K562 (cell line): Measurements from ENCODE around the gene GUK1. TPM values are rescaled to one million over a fixed set of nuclear protein-coding genes. Genes with fewer than 3 reads are reported as not detected.

ENCODE experiments used
- CBX3 ChIP-seq, 2 experiments: IDR thresholded peaks; 1 replicate in 1 of 2; 2 replicates in 1 of 2; pipeline ENCODE4 v1.6.1; 2012; ENCODE audit warnings: inconsistent platforms in 2 of 2, low read length in 2 of 2, borderline replicate concordance in 1 of 2, control low read depth in 1 of 2
- FOSL1 ChIP-seq: fragments of 200-800 bp; sonication (Bioruptor generic); conservative IDR thresholded peaks from 2 replicates; pipeline ENCODE4 v1.6.1; 2016; ENCODE audit warnings: missing genetic modification characterization, missing compliant biosample characterization
- FOXM1 ChIP-seq, 2 experiments: fragments of 450-650 bp in 1 of 2; sonication (generic) in 1 of 2; formaldehyde crosslinking in 1 of 2; IDR thresholded peaks; 2 replicates each; pipeline versions ENCODE4 v1.6.1 to v1.9.0; 2017 to 2022; ENCODE audit warnings: low read depth in 2 of 2, mild to moderate bottlenecking in 2 of 2, missing genetic modification reagents in 1 of 2, moderate library complexity in 1 of 2
- LEF1 ChIP-seq: fragments of 450-650 bp; IDR thresholded peaks from 2 replicates; pipeline ENCODE4 v1.6.1; 2016; ENCODE audit warnings: mild to moderate bottlenecking
- NFXL1 ChIP-seq: fragments of 450-650 bp; formaldehyde crosslinking; IDR thresholded peaks from 2 replicates; pipeline ENCODE4 v1.4.0; 2021; ENCODE audit warnings: mild to moderate bottlenecking
- U2AF1 ChIP-seq: fragments of 200-400 bp; formaldehyde crosslinking; optimal IDR thresholded peaks from 2 replicates; pipeline ENCODE3; 2017; ENCODE audit warnings: mild to moderate bottlenecking, low read depth, low read length, moderate library complexity
- ZNF143 ChIP-seq: sonication (generic); formaldehyde crosslinking; IDR thresholded peaks from 2 replicates; pipeline ENCODE4 v1.9.0; 2022; ENCODE audit warnings: mild to moderate bottlenecking, missing genetic modification reagents
- polyA plus RNA-seq, 8 experiments: library from polyadenylated mRNA; depleted of rRNA in 4 of 8; stranded (reverse) in 5 of 8; unstranded in 3 of 8; fragments of >200 nt; fragmentation: Nextera tagmentation in 2 of 8; fragmentation: Illumina TruSeq in 1 of 8; extraction: Ambion mirVana in 2 of 8; extraction: Trizol in 1 of 8; gene quantifications; 2 replicates each; pipeline versions ENCODE4 v1.2.1 to v1.2.3, GENCODE V29; 2011 to 2014; ENCODE audit warnings: inconsistent platforms in 1 of 8, missing spikeins in 1 of 8
- total RNA-seq, 7 experiments: library from RNA; depleted of rRNA in 6 of 7; stranded (reverse); fragments of >200 nt in 6 of 7; fragmentation: Illumina TruSeq in 2 of 7; extraction: Trizol in 2 of 7; gene quantifications; 2 replicates each; pipeline versions ENCODE4 v1.2.1 to v1.2.3, GENCODE V29; 2011 to 2021; ENCODE audit warnings: low replicate concordance in 1 of 7
- TF ChIP-seq, protein P1 (sequence below): sonication (generic); formaldehyde crosslinking; IDR thresholded peaks from 2 replicates; pipeline ENCODE4 v1.5.0; 2020; ENCODE audit warnings: missing genetic modification reagents
- TF ChIP-seq, protein P2 (sequence below), 2 experiments: IDR thresholded peaks in 1 of 2; conservative IDR thresholded peaks in 1 of 2; 2 replicates each; pipeline ENCODE4 v1.6.1; 2016; ENCODE audit warnings: low read depth in 2 of 2, mild to moderate bottlenecking in 1 of 2, missing compliant biosample characterization in 1 of 2, missing genetic modification characterization in 1 of 2, moderate library complexity in 1 of 2
- TF ChIP-seq, protein P3 (sequence below), 3 experiments: IDR thresholded peaks in 2 of 3; conservative IDR thresholded peaks in 1 of 3; 2 replicates each; pipeline ENCODE4 v1.5.1; 2011 to 2012; ENCODE audit warnings: low read length in 3 of 3, mild to moderate bottlenecking in 3 of 3, control low read depth in 2 of 3, improper control_type of control experiment in 1 of 3, inconsistent platforms in 1 of 3, low read depth in 1 of 3, mixed read lengths in 1 of 3, moderate library complexity in 1 of 3; ENCODE audit not compliant: insufficient read depth in 2 of 3

The GUK1 gene
- total and polyA plus RNA-seq, 9 of the 15 experiments (the other 6 are each of a cell fraction or from before 2014, with no cell fraction given) = 7.0 to 331 (median 132) TPM

DNA sequence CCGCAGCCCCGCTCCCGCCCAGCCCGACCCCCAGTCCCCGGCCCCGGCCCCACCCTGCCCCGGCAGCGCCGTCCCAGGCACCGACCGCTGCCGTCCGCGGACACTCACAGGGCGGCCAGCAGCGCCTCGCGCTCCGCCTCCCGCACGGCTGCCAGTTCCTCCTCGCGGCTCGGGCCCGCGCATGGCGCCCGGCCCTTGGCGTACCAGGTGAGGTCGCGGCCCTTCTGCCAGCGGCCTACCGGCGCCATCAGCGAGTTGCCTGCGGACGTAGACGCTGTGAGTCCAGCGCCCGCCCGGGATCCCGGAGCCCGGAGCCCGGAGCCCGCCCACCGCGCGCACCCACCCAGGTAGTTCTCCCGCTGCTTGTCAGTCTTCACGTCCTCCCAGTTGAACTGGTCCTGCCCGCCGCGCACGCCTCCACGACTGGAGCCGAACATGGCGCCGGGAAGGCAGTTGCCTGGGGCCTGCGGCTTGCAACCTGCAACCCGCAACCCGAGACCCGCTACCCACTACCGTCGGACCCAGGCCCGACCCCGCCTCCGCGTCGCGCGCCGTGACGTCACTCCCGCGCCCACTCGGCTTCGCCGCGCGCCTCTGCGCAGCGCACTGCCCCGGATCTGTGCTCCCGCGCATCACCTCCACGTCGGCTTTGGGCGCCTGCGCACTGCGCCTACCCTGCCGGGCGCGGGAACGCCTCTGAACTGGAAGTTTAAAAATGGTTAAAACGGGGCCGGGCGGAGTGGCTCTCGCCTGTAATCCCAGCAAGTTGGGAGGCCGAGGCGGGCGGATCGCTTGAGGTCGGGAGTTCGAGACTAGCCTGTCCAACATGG is 37.1 kb upstream of the GUK1 start, which contains the start of gene C1orf35 (continued):
- TF ChIP-seq FOXM1 (IDR thresholded peaks at IDR 0.05; ENCODE audit: low read depth) = no peak
- TF ChIP-seq FOXM1 (CRISPR knock-in tag; IDR thresholded peaks at IDR 0.05; ENCODE audit: low read depth) = no peak; the same call in 1 of the 2 replicates
- TF ChIP-seq FOSL1 (tag) = 0 out of 2 replicates have a peak, but pooled peaks have one; percentile 19
- TF ChIP-seq, protein P1, sequence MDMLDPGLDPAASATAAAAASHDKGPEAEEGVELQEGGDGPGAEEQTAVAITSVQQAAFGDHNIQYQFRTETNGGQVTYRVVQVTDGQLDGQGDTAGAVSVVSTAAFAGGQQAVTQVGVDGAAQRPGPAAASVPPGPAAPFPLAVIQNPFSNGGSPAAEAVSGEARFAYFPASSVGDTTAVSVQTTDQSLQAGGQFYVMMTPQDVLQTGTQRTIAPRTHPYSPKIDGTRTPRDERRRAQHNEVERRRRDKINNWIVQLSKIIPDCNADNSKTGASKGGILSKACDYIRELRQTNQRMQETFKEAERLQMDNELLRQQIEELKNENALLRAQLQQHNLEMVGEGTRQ = no peak
- TF ChIP-seq LEF1 = no peak
- peak; percentile 54 for TF ChIP-seq ZNF143 (CRISPR knock-in tag)
- TF ChIP-seq, protein P2, sequence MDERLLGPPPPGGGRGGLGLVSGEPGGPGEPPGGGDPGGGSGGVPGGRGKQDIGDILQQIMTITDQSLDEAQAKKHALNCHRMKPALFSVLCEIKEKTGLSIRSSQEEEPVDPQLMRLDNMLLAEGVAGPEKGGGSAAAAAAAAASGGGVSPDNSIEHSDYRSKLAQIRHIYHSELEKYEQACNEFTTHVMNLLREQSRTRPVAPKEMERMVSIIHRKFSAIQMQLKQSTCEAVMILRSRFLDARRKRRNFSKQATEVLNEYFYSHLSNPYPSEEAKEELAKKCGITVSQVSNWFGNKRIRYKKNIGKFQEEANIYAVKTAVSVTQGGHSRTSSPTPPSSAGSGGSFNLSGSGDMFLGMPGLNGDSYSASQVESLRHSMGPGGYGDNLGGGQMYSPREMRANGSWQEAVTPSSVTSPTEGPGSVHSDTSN (CRISPR knock-in tag; IDR thresholded peaks at IDR 0.05; ENCODE audit: low read depth) = no peak
- TF ChIP-seq, protein P2 (tag; conservative IDR thresholded peaks at IDR 0.05; ENCODE audit: low read depth) = no peak
- TF ChIP-seq, protein P3, sequence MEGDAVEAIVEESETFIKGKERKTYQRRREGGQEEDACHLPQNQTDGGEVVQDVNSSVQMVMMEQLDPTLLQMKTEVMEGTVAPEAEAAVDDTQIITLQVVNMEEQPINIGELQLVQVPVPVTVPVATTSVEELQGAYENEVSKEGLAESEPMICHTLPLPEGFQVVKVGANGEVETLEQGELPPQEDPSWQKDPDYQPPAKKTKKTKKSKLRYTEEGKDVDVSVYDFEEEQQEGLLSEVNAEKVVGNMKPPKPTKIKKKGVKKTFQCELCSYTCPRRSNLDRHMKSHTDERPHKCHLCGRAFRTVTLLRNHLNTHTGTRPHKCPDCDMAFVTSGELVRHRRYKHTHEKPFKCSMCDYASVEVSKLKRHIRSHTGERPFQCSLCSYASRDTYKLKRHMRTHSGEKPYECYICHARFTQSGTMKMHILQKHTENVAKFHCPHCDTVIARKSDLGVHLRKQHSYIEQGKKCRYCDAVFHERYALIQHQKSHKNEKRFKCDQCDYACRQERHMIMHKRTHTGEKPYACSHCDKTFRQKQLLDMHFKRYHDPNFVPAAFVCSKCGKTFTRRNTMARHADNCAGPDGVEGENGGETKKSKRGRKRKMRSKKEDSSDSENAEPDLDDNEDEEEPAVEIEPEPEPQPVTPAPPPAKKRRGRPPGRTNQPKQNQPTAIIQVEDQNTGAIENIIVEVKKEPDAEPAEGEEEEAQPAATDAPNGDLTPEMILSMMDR (IDR thresholded peaks at IDR 0.05 in 2 of 3, conservative IDR thresholded peaks at IDR 0.05 in 1 of 3; ENCODE audit: insufficient read depth in 2 of 3, low read depth in 1 of 3, low read length in 3 of 3) = no peak
- peak; percentile 95 for TF ChIP-seq U2AF1
- TF ChIP-seq NFXL1 (CRISPR knock-in tag) = no peak
- peak in 1 of 2 experiments; percentile 16; a peak in 1 of 3 replicates for TF ChIP-seq CBX3 (IDR thresholded peaks at IDR 0.05; ENCODE audit: borderline replicate concordance in 1 of 2, low read length in 2 of 2)
